MM.1S (cell line): ENCODE data around the gene C14orf132.

Source experiments
- CTCF ChIP-seq: fragments of 300-600 bp; sonication (generic); IDR thresholded peaks from 2 replicates; pipeline ENCODE4 v1.5.1; 2016; ENCODE audit warnings: antibody characterized with exemption, low read length, mixed read lengths
- EZH2phosphoT487 ChIP-seq: fragments of 300-600 bp; sonication (generic); IDR thresholded peaks from 2 replicates; pipeline ENCODE4 v1.6.1; 2018; ENCODE audit warnings: antibody characterized with exemption, low read length

- TF ChIP-seq CTCF (no peak), EZH2phosphoT487 (no peak)
Measured at GRCh38 chr14:96069421-96069820, 30.3 kb downstream of the C14orf132 start.
